SK-MEL-5 (cell line): ENCODE measurements around the gene LST1. TPM values are rescaled to one million over a fixed set of nuclear protein-coding genes. Genes with fewer than 3 reads are reported as not detected.

ENCODE experiments used
- DNase-seq: peaks from one replicate; pipeline ENCODE4 v3.0.0-alpha.2; 2016; ENCODE audit warnings: low read depth, low spot score
- in situ Hi-C: cut with HindIII; loops from 2 replicates; pipeline ENCODE4 v1.10.0; 2016; ENCODE audit warnings: low sequenced_read_pairs, high pct_unique_total_duplicates, low pct_unique_long_range_greater_than_20kb
- total RNA-seq: library from RNA; depleted of rRNA; stranded (reverse); fragments of >200 nt; shearing (Covaris generic); gene quantifications from 2 replicates; pipeline ENCODE4 v1.2.3, GENCODE V29; 2014

LST1 gene
- total RNA-seq, 1 experiment from 2014 or later = not detected

- DNase-seq = no peak
- in situ Hi-C loops = no loop called here
Observed at GRCh38 chr6:31607317-31607716, 21.2 kb downstream of the LST1 start.

DNA sequence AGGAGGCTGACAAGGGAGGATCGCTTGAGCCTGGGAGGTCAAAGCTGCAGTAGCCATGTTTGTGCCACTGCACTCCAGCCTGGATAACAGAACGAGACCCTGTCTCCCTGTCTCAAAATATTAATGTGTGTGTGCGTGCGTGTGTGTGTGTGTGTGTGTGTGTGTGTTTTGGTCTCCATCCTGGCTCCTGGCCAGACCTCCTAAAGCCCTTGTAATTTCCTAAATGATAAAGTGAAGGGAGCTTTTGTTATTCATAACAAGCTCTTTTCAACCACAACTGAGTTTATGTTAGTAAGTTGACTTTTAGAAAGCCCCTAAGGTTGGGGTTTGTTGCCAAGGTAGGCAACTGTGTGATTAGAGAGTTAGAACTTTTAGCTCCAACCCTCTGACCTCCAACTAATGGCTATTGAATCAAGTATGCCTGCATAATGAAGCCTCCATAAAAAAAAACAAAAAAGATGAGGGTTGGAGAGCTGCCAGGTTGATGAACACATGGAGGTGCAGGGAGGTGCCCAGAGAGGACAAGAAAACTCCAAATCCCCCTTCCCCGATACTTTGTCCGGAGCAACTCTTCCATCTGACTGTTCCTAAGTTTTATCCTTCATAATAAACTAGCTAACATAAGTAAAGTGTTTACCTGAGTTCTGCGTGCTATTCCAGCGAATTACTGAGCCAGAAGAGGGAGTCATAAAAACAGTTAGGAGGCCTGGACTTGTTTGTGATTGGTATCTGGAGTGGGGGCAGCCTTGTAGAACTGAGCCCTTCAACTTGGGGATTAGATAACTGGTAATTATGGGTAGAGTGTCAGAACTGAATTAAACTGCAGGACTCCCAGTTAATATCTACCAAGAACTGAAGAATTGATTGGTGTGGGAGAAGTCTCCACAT is 23.7 kb downstream of the LST1 start:
- DNase-seq = no peak
- in situ Hi-C loops = no loop called here

DNA sequence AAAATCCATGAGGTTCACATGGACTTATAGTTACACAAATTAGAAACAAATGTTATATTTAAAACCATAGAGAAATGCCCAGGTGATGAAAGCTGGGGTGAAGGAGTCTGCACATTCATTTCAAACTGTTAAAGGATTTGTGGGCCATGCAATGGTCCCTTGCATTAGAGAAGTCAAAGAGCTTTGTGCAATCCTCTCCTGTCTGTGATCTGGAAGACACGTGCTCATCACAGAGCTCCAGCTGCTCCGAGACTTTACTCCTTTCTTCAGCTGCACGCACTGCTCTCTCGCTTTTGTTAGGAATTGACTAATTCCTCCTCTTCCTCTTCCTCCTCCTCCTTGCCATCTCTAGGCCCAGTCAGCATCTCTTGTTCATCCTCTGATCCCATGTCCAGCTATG is 24.9 kb downstream of the LST1 start:
- no peak for DNase-seq
- in situ Hi-C loops = no loop called here

DNA sequence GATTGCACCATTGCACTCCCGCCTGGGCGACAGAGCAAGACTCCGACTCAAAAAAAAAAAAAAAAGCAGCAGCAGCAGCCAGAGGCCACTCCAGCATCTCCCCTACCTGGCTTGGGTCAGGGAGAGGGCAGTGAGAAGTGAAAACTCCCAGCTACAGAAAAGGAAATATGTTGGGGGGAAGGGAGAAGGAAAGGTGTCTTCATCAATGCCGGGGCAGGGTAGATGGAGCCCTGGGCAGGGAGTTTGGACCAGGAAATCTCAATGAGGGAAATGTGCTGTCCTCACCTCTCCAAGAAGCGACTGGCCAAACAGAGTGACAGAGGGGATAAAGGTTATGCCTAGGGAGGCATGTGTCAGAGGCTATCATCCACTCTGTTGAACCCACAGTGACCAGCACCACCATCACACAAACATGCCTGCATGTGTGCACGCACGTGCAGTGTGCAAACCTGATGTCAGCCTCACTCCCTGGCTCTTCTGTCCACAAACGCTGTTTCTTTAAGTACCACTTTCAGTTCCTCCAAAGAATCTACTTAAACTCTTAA is 28.1 kb downstream of the LST1 start:
- in situ Hi-C loops = no loop called here
- no peak for DNase-seq

- in situ Hi-C loops = no loop called here
- no peak for DNase-seq
Observed at GRCh38 chr6:31614684-31615578, 28.9 kb downstream of the LST1 start, which contains the start of gene AIF1. Gene AIF1 (plus strand): TSS chr6:31615234. CDS start chr6:31615330, 96 bp downstream.

DNA sequence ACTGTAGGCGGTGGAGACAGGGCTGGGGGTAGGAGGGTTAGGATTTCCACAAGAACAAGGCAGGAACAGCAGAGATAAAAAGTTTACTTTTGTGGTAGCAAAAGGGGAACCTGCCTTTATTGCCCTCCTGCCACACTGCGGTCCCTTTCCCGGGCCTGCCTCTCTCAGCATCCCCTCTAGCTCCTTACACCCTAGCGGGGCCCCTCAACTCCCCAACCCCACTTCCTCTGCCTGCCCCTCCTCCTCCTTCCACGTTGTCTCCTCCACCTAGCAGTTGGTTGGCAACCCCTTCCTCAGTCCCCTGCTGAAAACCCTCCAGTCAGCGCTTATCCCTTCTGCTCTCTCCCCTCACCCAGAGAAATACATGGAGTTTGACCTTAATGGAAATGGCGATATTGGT is 29.7 kb downstream of the LST1 start:
- in situ Hi-C loops = no loop called here
- no peak for DNase-seq

DNA sequence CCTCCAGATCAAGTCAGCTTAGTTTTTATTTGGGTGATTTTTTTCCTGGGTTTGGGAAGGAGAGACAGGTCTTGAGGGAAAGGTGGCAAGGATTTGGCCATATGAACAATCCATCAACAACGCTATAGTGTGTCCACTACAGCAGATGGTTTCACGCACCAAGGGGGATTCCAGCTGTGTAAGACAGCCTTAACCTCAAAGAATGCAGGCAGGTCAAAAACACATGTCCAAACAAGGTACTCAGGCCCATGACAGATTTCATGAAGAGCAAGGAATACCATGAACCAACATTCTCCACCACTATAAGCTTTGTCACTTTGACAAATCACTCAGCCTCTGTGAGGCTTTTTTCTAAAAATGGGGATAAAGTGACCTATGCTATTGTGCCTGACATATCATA is 30.9 kb downstream of the LST1 start:
- in situ Hi-C loops = no loop called here
- no peak for DNase-seq

DNA sequence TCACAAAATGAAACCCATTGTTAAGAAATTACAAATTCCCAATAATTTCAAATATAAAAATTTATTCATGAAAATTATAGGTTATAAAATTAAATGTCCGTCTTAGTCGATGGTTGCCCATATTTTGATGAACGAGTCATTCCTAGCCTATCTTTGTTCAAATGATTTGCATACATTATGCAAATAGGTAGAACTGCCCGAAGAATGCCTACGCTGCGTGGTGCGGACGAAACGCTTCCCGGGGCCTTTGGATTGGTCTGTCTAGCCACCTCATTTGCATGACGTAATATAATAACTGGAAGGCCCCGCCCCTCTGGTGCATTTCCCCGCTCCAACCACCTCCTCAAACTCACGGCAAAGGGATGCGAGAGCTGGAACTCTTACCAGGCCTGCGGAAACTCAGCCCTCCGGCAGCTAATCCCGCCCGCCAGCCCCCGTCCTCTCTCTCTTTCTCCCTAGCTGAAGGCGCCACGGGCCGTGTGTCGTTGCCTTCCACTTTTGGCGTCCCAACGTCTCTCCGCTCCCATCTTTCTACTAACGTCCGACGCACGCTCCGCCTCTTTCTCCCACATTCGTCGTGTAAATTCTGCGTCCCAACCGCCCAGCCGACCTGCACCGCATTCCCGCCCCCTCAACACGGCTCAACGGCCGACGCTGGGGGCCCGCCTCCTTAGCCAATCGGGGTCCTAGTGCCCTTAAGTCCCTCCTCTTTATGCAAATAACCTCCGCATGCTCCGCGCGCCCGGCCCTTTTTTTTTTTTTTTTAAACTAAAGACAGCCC is 33.9 kb downstream of the LST1 start:
- DNase-seq = peak; percentile 98
- in situ Hi-C loops = no loop called here

DNA sequence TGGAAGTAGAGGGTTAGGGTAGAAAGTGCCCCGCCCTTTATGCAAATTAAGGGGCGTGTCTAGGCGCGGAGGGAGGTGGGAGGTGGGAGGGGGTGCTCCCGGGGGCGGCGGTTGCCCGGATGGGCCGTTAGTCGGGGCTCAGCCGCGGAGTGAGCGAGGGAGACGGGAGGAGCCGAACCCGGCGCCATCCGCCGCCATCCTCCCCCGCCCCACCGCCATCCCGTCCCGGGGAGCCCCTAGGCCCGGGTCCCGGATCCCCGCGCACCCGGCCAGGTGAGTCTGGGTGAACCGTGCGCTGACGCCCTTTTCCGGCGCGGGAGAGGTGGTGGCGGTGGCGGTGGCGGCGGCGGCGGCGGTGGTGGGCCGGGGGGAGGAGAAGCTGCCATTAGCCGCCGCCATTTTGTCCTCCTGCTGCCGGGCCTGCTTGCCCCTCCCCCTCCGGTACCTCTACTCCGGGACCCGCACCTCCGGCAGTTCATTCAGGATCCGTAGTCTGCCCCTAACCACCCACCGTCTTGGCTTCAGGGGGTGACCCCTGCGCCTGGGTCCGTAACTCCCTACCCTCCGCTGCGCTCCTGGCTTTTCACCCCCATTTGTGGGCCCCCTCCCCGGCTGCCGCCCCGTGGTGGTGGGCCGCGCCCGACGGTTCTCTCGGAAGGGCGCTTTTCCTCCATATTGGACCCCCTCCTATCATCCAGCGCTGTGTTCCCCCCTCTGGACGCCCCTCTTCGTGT is 34.7 kb downstream of the LST1 start, which contains the start of gene PRRC2A:
PRRC2A (plus strand) TSS at position 130 of the 734 bp plus-strand sequence. CDS start 2,075 bp downstream, outside the sequence.
- peak; percentile 71 for DNase-seq
- in situ Hi-C loops = no loop called here

GRCh38 chr6:31621320-31621939 is 35.4 kb downstream of the LST1 start:
- in situ Hi-C loops = no loop called here

DNA sequence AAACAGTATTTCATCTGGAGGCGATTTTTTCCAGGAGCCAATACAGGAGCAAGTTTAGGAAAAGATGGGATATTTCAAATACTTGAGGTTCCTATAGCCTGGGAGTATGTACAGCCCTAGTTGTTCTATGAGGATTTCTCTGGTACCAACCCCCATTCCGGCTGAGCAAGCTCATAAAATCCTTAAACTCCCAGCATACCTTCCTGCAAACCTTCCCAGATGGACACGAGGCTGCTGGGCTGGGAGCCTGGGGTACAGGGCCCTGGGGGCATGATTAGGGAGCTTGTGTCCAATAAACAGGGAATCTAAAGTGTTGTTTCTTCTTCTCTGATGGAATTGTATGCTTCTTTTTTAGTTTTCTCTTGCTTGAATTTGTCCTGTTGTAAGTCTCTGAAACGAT is 35.9 kb downstream of the LST1 start:
- in situ Hi-C loops = no loop called here
- DNase-seq = no peak

More at GRCh38 chr6:31621320-31621939, 35.4 kb downstream of the LST1 start:
- no peak for DNase-seq

- in situ Hi-C loops = no loop called here
- DNase-seq = no peak
Observed at GRCh38 chr6:31622684-31623091, 36.6 kb downstream of the LST1 start.

DNA sequence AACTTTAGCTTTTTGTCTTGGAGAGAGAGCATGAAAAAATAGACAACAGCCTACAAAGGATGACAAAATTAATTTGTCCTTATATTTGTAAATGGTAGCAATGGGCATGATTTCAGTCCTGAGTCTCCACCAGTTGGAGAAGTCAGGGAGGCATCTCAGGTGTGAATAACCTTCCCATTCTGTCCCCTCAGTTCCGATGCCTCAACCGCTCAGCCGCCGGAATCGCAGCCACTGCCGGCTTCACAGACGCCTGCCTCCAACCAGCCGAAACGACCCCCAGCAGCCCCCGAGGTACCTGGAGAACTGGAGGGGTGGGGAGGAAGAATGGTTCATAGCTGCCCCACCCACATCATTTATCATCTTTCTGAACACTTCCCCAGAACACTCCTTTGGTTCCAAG is 38.0 kb downstream of the LST1 start:
- no peak for DNase-seq
- in situ Hi-C loops = no loop called here

DNA sequence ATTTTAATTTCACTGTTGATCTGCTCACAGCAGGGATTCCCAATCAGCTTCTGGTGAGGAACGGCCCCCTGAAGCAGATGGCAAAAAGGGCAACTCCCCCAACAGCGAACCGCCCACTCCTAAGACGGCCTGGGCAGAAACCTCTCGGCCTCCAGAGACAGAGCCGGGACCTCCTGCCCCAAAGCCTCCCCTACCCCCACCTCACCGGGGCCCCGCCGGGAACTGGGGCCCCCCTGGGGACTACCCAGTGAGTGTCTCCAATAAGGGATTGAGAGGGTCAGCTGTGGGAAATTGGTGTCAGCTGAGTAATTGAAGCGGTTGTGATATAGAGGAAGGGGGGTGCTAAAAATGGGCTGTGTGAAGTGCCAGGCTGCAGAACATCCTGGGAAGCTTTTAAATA is 40.9 kb downstream of the LST1 start:
- in situ Hi-C loops = no loop called here
- no peak for DNase-seq

DNA sequence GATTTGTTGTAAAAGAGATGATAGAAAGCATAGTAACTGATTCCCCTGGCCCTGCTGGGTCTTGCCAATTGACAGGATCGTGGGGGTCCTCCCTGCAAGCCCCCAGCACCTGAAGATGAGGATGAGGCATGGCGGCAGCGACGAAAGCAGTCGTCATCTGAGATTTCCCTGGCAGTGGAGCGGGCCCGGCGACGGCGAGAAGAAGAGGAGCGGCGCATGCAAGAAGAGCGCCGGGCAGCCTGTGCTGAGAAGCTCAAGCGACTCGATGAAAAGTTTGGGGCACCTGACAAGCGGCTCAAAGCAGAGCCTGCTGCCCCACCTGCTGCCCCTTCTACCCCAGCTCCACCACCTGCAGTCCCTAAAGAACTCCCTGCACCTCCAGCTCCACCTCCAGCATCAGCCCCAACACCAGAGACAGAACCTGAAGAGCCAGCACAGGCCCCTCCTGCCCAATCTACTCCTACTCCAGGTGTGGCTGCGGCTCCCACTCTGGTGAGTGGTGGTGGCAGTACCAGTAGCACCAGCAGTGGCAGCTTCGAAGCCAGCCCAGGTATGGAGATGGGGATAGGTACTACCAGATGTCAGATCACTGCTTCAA is 41.7 kb downstream of the LST1 start:
- DNase-seq = no peak
- in situ Hi-C loops = no loop called here

GRCh38 chr6:31629014-31629413 is 42.9 kb downstream of the LST1 start:
- DNase-seq = no peak
- in situ Hi-C loops = no loop called here
